ENCODE data around the gene STH.
"Not testable (repeated sequence)": the region's sequence is repeated elsewhere in the genome, so short reads cannot be mapped to it uniquely, and the experiment has no call there.

STH gene

GRCh38 chr17:45998987-45999899 lies at the start of gene STH:
STH (plus strand) TSS chr17:45999250; CDS start chr17:45999280, 30 bp downstream.
- DNase-seq, result no peak

- DNase-seq, result no peak
These were observed 49.2 kb upstream of the STH start for GRCh38 chr17:45949755-45950320.

GRCh38 chr17:45950888-45951287 lies 48.2 kb upstream of the STH start:
- no peak for DNase-seq

- DNase-seq, result no peak
These were observed 47.6 kb upstream of the STH start for GRCh38 chr17:45951403-45951802.

GRCh38 chr17:45951941-45952340 lies 47.1 kb upstream of the STH start:
- DNase-seq, result no peak

GRCh38 chr17:45952814-45953320 lies 46.2 kb upstream of the STH start:
- DNase-seq, result no peak

GRCh38 chr17:45953561-45953960 lies 45.5 kb upstream of the STH start:
- DNase-seq, result no peak

GRCh38 chr17:45954914-45955313 lies 44.1 kb upstream of the STH start:
- no peak for DNase-seq

GRCh38 chr17:45955326-45955725 lies 43.7 kb upstream of the STH start:
- no peak for DNase-seq

GRCh38 chr17:45956090-45956489 lies 43.0 kb upstream of the STH start:
- no peak for DNase-seq

GRCh38 chr17:45956746-45957145 lies 42.3 kb upstream of the STH start:
- not testable (repeated sequence) for DNase-seq

GRCh38 chr17:45958307-45958706 lies 40.7 kb upstream of the STH start:
- DNase-seq, result no peak

GRCh38 chr17:45958994-45959665 lies 39.9 kb upstream of the STH start:
- DNase-seq, result no peak

GRCh38 chr17:45960311-45960710 lies 38.7 kb upstream of the STH start:
- no peak for DNase-seq

- DNase-seq, result no peak
These were observed 37.8 kb upstream of the STH start for GRCh38 chr17:45961206-45961605.

- no peak for DNase-seq
These were observed 36.7 kb upstream of the STH start for GRCh38 chr17:45962221-45962972.

GRCh38 chr17:45963283-45963682 lies 35.8 kb upstream of the STH start:
- DNase-seq, result no peak

GRCh38 chr17:45963889-45964288 lies 35.2 kb upstream of the STH start:
- no peak for DNase-seq

GRCh38 chr17:45964634-45965033 lies 34.4 kb upstream of the STH start:
- DNase-seq, result no peak

- no peak for DNase-seq
These were observed 33.2 kb upstream of the STH start for GRCh38 chr17:45965812-45966211.

GRCh38 chr17:45966606-45967280 lies 32.3 kb upstream of the STH start:
- DNase-seq, result no peak

GRCh38 chr17:45967378-45967777 lies 31.7 kb upstream of the STH start:
- DNase-seq, result no peak

Measured in hematopoietic multipotent progenitor cell treated with erythropoietin and hydrocortisone succinate and interleukin-3 and kit ligand, for 8 days (in vitro differentiated cells).